Lower lobe of right lung (tissue), 2 donors: ENCODE measurements around the gene SERPINA3. TPM values are rescaled to one million over a fixed set of nuclear protein-coding genes. Genes with fewer than 3 reads are reported as not detected.

ENCODE experiments used
- ATAC-seq, 2 donors: fragments of 200-7000 bp; cut with Tn5 transposase; one replicate each; pipeline ENCODE4 v1.9.1; 2020 to 2022; ENCODE audit warnings: mild to moderate bottlenecking in 2 of 2, moderate library complexity in 2 of 2
- DNase-seq: peaks from one replicate; pipeline ENCODE4 v3.0.0-alpha.2; 2020
- H3K27ac ChIP-seq: fragments of 200-600 bp; one replicate; pipeline ENCODE4 v1.8.0; 2022
- H3K27me3 ChIP-seq: fragments of 200-600 bp; one replicate; pipeline ENCODE4 v1.8.0; 2022; ENCODE audit warnings: low read depth
- H3K36me3 ChIP-seq: fragments of 200-600 bp; one replicate; pipeline ENCODE4 v1.8.0; 2022; ENCODE audit warnings: mild to moderate bottlenecking
- H3K4me1 ChIP-seq: fragments of 200-600 bp; one replicate; pipeline ENCODE4 v1.8.0; 2022
- H3K4me3 ChIP-seq: fragments of 200-600 bp; one replicate; pipeline ENCODE4 v1.8.0; 2022; ENCODE audit warnings: mild to moderate bottlenecking
- H3K9me3 ChIP-seq: fragments of 200-600 bp; one replicate; pipeline ENCODE4 v1.8.0; 2022
- intact Hi-C: fragments of 100-400 bp; cut with DNase I; formaldehyde crosslinking; loops from one replicate; pipeline ENCODE4 v1.11.0; 2022
- total RNA-seq: library from RNA; stranded (reverse); fragmentation: NEBNext Ultra II Directional; extraction: Animal tissue kit (Norgen Biotek cat#: 25700); gene quantifications from one replicate; pipeline ENCODE4 v1.2.1, GENCODE V29; 2021
- TF ChIP-seq, protein P1 (sequence below): fragments of 200-600 bp; IDR thresholded peaks from one replicate; pipeline ENCODE4 v1.8.0; 2022; ENCODE audit warnings: antibody characterized with exemption, mild to moderate bottlenecking
- donor health status: DM: no; HTN: yes; CAD: no; lungs with severe emphysema.

The SERPINA3 gene
- total RNA-seq, 1 donor from 2014 or later: 74.6 TPM

DNA sequence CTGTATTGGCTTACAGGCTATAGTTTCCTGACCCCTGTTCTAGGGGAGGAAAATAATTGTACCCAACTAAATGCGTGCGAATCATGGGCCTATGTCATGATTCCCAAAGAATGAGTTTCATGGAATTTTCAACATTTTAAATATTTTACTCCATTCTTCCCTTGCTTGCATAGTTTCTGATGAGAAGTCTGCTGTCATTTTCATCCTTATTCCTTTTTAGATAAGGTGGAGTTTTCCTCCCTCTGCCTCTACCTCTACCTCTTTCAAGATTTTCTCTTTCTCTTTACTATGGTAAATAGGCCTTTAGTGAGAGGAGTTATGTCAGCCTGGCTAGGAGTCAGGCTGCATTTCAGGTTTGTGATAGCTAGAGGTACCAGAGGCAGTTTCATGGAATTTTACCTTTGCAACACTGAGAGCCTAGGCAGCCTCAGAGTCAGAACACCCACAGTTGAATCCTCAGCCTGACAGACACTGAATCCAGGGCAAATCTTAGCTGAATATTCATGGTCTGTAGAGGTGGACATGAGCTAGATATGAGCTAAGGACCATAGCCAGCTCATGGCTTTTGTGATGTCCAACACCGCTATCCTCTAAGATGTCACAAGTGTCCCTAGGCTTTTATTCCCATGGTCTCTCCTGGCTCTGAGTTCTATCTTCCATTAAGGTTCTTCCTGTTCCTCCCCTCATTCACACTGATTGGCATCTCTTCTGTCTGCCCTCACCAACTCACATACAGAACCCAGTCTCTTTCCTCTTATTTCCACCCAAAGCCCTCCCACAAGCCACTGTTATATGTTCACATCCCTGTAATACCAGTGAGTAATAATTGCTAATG, 6.0 kb downstream of the SERPINA3 start:
- Histone ChIP-seq H3K36me3 (no peaks in the 10 kb centered on the region), H3K27me3 (no peaks in the 10 kb centered on the region), H3K9me3 (peaks cover 16% of the 10 kb centered on the region), H3K4me3 (no peak overlapping the region), H3K27ac (no peak overlapping the region), H3K4me1 (no peaks in the 10 kb centered on the region)
- ATAC-seq (no peak), DNase-seq (no peak)
- intact Hi-C loops: no loop called here
- TF ChIP-seq, protein P1, sequence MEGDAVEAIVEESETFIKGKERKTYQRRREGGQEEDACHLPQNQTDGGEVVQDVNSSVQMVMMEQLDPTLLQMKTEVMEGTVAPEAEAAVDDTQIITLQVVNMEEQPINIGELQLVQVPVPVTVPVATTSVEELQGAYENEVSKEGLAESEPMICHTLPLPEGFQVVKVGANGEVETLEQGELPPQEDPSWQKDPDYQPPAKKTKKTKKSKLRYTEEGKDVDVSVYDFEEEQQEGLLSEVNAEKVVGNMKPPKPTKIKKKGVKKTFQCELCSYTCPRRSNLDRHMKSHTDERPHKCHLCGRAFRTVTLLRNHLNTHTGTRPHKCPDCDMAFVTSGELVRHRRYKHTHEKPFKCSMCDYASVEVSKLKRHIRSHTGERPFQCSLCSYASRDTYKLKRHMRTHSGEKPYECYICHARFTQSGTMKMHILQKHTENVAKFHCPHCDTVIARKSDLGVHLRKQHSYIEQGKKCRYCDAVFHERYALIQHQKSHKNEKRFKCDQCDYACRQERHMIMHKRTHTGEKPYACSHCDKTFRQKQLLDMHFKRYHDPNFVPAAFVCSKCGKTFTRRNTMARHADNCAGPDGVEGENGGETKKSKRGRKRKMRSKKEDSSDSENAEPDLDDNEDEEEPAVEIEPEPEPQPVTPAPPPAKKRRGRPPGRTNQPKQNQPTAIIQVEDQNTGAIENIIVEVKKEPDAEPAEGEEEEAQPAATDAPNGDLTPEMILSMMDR: no peak

DNA sequence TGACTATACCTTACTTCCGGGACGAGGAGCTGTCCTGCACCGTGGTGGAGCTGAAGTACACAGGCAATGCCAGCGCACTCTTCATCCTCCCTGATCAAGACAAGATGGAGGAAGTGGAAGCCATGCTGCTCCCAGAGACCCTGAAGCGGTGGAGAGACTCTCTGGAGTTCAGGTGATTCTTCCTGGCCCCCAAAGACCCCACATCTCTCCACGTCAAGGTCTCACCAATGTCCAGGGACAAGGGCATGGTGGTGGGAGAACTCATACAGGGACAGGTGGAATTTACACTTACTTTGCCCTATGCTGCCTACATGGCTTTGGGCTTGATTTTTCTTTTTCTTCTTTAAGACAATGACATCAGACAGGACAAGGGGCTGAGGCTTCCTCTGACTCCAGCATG, 7.1 kb downstream of the SERPINA3 start:
- Histone ChIP-seq H3K36me3 (no peaks in the 10 kb centered on the region), H3K4me1 (no peaks in the 10 kb centered on the region), H3K9me3 (peaks cover 16% of the 10 kb centered on the region), H3K27me3 (no peaks in the 10 kb centered on the region), H3K4me3 (no peak overlapping the region), H3K27ac (no peak overlapping the region)
- TF ChIP-seq, protein P1: no peak
- DNase-seq (no peak), ATAC-seq (no peak)
- intact Hi-C loops: no loop called here

DNA sequence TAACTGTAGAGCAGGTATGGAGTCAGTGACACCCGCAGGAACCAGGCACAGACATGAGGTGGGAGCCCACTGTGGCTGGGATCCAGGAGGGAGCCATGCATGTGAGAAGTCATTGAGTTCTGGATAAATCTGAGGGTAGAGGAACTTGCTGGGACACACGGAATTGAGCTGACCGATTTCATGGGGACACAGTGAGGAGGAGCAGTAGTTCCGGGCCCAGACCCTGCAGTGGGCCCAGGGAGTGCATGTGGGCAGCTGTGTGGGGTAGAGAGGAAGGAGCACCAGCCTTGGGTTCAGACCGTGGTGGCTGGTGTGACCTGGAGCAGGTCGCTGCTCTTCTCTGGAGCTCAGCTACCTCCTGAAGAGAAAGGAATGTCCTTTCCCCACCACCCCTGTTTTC, 8.4 kb downstream of the SERPINA3 start:
- no peaks in the 10 kb centered on the region for H3K27me3 ChIP-seq
- TF ChIP-seq, protein P1: no peak
- DNase-seq (no peak), ATAC-seq (no peak)
- no peak overlapping the region for H3K4me3 ChIP-seq
- H3K4me1 ChIP-seq: no peaks in the 10 kb centered on the region
- H3K36me3 ChIP-seq: no peaks in the 10 kb centered on the region
- no peak overlapping the region for H3K27ac ChIP-seq
- intact Hi-C loops: no loop called here
- peaks cover 16% of the 10 kb centered on the region for H3K9me3 ChIP-seq

DNA sequence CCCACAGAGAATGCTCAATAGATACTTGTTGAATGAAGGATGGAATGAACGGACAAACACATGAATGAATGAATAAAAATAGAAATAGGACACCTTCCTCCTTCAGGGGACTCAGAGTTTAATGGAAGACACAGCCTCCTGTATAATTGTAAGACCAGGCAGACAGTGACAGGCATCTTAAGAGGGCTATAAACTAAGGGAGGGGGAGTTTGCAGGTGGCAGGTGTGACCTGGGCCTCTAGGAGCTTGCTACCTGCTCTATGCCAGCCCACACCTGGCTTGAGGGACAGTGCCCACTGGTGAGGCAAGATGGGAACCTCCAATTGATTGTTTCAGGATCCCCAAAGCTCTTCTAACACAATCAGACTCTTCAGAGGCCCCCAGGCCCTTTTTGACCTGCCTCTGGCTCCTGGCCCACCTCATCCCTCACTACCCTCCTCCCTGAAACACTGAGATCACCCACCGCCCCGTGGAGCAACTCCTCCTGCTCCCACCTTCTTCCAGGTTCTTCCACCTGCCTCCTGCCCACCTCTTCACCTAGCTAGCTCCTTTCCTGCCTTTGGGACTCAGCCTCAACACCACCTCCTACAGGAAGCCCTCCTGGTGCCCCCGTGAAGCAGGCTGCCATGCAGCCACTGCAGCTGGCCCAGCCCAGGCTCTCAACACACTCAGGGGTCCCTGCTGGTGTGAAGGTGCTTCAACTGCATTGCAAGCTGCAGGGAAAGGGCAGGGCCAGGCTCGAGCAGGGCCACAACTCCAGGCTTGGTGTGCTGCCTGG, 9.4 kb downstream of the SERPINA3 start:
- DNase-seq (no peak), ATAC-seq (no peak)
- no peaks in the 10 kb centered on the region for H3K36me3 ChIP-seq
- TF ChIP-seq, protein P1: no peak
- H3K27me3 ChIP-seq: no peaks in the 10 kb centered on the region
- H3K9me3 ChIP-seq: peaks cover 16% of the 10 kb centered on the region
- H3K4me3 ChIP-seq: no peak overlapping the region
- H3K4me1 ChIP-seq: no peaks in the 10 kb centered on the region
- H3K27ac ChIP-seq: no peak overlapping the region
- intact Hi-C loops: no loop called here

DNA sequence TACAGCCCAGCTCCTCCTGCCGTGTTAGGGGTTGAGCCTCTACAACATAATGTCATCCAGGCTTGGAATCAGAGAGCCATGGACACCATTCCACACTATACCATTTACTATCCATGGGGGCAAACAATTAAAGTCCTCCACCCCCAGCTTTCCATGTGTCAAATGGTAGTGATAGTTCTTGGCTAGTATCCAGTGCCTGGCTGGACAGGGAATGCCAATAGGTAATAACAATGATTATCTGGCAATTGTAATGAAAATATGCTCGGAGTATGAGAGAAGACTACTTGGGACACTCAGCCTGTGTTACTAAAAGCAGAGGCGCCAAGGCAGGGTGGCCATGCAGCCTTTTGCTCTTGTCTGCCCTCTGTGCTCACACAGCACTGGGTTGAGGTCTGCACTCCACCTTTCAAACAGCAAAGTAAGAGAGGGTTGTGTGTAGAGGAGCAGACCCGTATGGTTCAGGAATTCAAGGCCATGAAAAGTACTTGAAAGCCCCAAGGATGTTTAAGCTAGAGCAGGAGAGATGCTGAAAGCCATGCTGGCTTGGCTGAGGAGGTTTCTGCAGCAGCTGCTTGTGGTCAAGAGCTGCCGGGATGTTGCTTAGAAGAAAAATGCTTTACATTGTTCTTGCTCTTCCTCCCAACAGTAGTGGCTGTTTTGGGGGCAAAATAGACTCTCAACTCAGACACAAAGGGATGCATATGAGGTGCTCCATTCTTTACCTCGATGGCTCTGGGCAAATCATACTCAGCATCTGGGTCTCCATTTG, 10.6 kb downstream of the SERPINA3 start:
- Histone ChIP-seq H3K36me3 (no peaks in the 10 kb centered on the region), H3K27me3 (no peaks in the 10 kb centered on the region), H3K9me3 (peaks cover 12% of the 10 kb centered on the region), H3K27ac (no peak overlapping the region), H3K4me3 (no peak overlapping the region), H3K4me1 (no peaks in the 10 kb centered on the region)
- no peak for ATAC-seq
- TF ChIP-seq, protein P1: no peak
- intact Hi-C loops: no loop called here
- DNase-seq: no peak
